ENCODE measurements around the gene CPEB1.

- no peak for TF ChIP-seq POLR2A (IDR thresholded peaks at IDR 0.05)
- TF ChIP-seq CTCF (IDR thresholded peaks at IDR 0.05), result no peak
Measured at GRCh38 chr15:82650046-82650670, 3.0 kb upstream of the CPEB1 start.

Measured in thyroid gland (tissue), 4 donors.